ENCODE data around the gene SPARCL1.

- TF ChIP-seq ZBTB7A (tag by site-specific recombination; IDR thresholded peaks at IDR 0.05; ENCODE audit: low read depth) (no peak), CTCF (tag by site-specific recombination; IDR thresholded peaks at IDR 0.05) (no peak), TCF7L2 (IDR thresholded peaks at IDR 0.05; ENCODE audit: borderline replicate concordance, low read depth, low read length) (no peak), ZNF670 (tag by site-specific recombination; IDR thresholded peaks at IDR 0.05; ENCODE audit: low read depth) (no peak), ZNF510 (tag by site-specific recombination; IDR thresholded peaks at IDR 0.05; ENCODE audit: insufficient replicate concordance) (no peak), ZFP37 (tag by site-specific recombination; IDR thresholded peaks at IDR 0.05) (no peak), PRDM1 (tag by site-specific recombination; IDR thresholded peaks at IDR 0.05) (no peak), ZNF561 (tag by site-specific recombination; IDR thresholded peaks at IDR 0.05; ENCODE audit: borderline replicate concordance) (no peak), ZBTB21 (tag by site-specific recombination; IDR thresholded peaks at IDR 0.05) (no peak), ZNF426 (tag by site-specific recombination; IDR thresholded peaks at IDR 0.05) (no peak), KLF17 (tag by site-specific recombination; IDR thresholded peaks at IDR 0.05) (no peak)
These were observed 26.5 kb downstream of the SPARCL1 start for GRCh38 chr4:87502580-87503238.

All from HEK293 (cell line).